Naive thymus-derived CD8-positive, alpha-beta T cell (primary cell): ENCODE results near the gene IL12B. TPM values are rescaled to one million over a fixed set of nuclear protein-coding genes. Genes with fewer than 3 reads are reported as not detected.
"Not testable (repeated sequence)": the region's sequence is repeated elsewhere in the genome, so short reads cannot be mapped to it uniquely, and the experiment has no call there.

Source experiments
- ATAC-seq, 2 donors: fragments of 150-1000 bp; cut with Tn5 transposase in 1 of 2; sonication (Bioruptor Pico), chemical (Tn5 transposase) in 1 of 2; 1 replicate in 1 of 2; 2 replicates in 1 of 2; pipeline ENCODE4 v1.10.0; 2021; ENCODE audit warnings: mild to moderate bottlenecking in 2 of 2, moderate library complexity in 2 of 2
- POLR2A ChIA-PET: fragments of 350-600 bp; sonication (Branson Sonifier 250); formaldehyde crosslinking; loops from one replicate; lab custom pipeline; 2021; ENCODE audit warnings: antibody characterized with exemption; lab: Charles Lee
- DNase-seq, 10 donors: peaks; one replicate each; pipeline versions ENCODE4 v3.0.0 to v3.0.0-alpha.2; 2020 to 2022
- H3K27ac Mint-ChIP-seq, 10 donors: one replicate each; pipeline ENCODE4 v1.8.0; 2020 to 2022; ENCODE audit warnings: mild to moderate bottlenecking in 10 of 10, mixed read lengths in 10 of 10, moderate library complexity in 4 of 10, inconsistent platforms in 1 of 10
- H3K27me3 Mint-ChIP-seq, 5 donors: one replicate each; pipeline ENCODE4 v1.8.0; 2021 to 2022; ENCODE audit warnings: mixed read lengths in 5 of 5
- H3K36me3 Mint-ChIP-seq, 3 donors: one replicate each; pipeline ENCODE4 v1.8.0; 2020 to 2022; ENCODE audit warnings: mixed read lengths in 3 of 3, mild to moderate bottlenecking in 2 of 3, inconsistent platforms in 1 of 3
- H3K4me1 Mint-ChIP-seq, 4 donors: one replicate each; pipeline ENCODE4 v1.8.0; 2021 to 2022; ENCODE audit warnings: mixed read lengths in 4 of 4
- H3K4me3 Mint-ChIP-seq, 10 donors: one replicate each; pipeline ENCODE4 v1.8.0; 2020 to 2022; ENCODE audit warnings: mild to moderate bottlenecking in 10 of 10, mixed read lengths in 10 of 10, moderate library complexity in 6 of 10, inconsistent platforms in 1 of 10
- H3K9me3 Mint-ChIP-seq, 9 donors: one replicate each; pipeline ENCODE4 v1.8.0; 2020 to 2022; ENCODE audit warnings: mixed read lengths in 9 of 9, mild to moderate bottlenecking in 3 of 9, inconsistent platforms in 1 of 9, moderate library complexity in 1 of 9
- polyA plus RNA-seq, 3 donors: library from polyadenylated mRNA; unstranded; fragments of 300-500 nt; fragmentation: Illumina TruSeq; gene quantifications; one replicate each; pipeline ENCODE4 v1.2.3, GENCODE V29; 2021
- total RNA-seq, 8 experiments: library from RNA in 2 of 8; stranded (reverse) in 2 of 8; gene quantifications; one replicate each; pipeline ENCODE4 v1.2.3 and lab custom pipeline; 2021 to 2026

The IL12B gene
- total and polyA plus RNA-seq, 5 experiments from 2014 or later: not detected

- POLR2A ChIA-PET: no interaction called here
- Mint-ChIP-seq H3K27ac (peak overlapping the region in 2 of 10 donors; percentile 5 to 10), H3K36me3 (peaks cover 0 to 67% (median 26%) of the 10 kb centered on the region in 3 donors), H3K27me3 (no peaks in the 10 kb centered on the region), H3K4me1 (peaks cover 9 to 47% (median 26%) of the 10 kb centered on the region in 4 donors), H3K4me3 (no peak overlapping the region), H3K9me3 (peaks cover 0 to 8% (median 0%) of the 10 kb centered on the region in 9 donors)
- ATAC-seq (no peak), DNase-seq (no peak)
These were observed 60.6 kb downstream of the IL12B start for GRCh38 chr5:159269723-159270122.

- H3K27me3 Mint-ChIP-seq, ATAC-seq, H3K9me3 Mint-ChIP-seq, DNase-seq, H3K4me3 Mint-ChIP-seq: not testable (repeated sequence)
- H3K4me1 Mint-ChIP-seq: peaks cover 23 to 64% (median 50%) of the 10 kb centered on the region in 4 donors
- POLR2A ChIA-PET: interaction anchor here (0.7 to 1.2 kb wide), 2 partner anchors 11 to 59 kb away, joined by 3 read pairs; no protein-coding TSS in a partner anchor
- H3K36me3 Mint-ChIP-seq: peaks cover 0 to 44% (median 23%) of the 10 kb centered on the region in 3 donors
- H3K27ac Mint-ChIP-seq: peak overlapping the region in 3 of 10 donors; percentile 26 to 82 (median 53)
These were observed 63.5 kb downstream of the IL12B start for GRCh38 chr5:159266764-159267163.

Other genes starting within 250 kb of the IL12B start
- 1 to 10 TPM; 2.9 to 4.8 TPM for gene EBF1, start 230.6 kb downstream of the IL12B start, total RNA-seq
- gene EBF1, start 230.6 kb downstream of the IL12B start, polyA plus RNA-seq: under 1 TPM in 2 of 3 donors, not detected in 1; 0.07 to 0.60 TPM
- 10 to 100 TPM; 46.8 to 54.2 TPM for gene RNF145, start 120.9 kb downstream of the IL12B start, total RNA-seq
- gene RNF145, start 120.9 kb downstream of the IL12B start, polyA plus RNA-seq: 10 to 100 TPM in 1 of 3 donors, 1 to 10 TPM in 2; 6.3 to 11.2 (median 7.4) TPM
- 10 to 100 TPM; 37.8 to 39.6 TPM for gene UBLCP1, start 67.2 kb downstream of the IL12B start, total RNA-seq
- gene UBLCP1, start 67.2 kb downstream of the IL12B start, polyA plus RNA-seq: 10 to 100 TPM; 60.7 to 68.4 (median 64.1) TPM